GM23338 (cell line): Measurements from ENCODE around the gene UBQLN1.

Source experiments
- CREB1 ChIP-seq: fragments of 250-450 bp; sonication (Bioruptor Pico); IDR thresholded peaks from 2 replicates; pipeline ENCODE4 v1.5.0; 2020; ENCODE audit warnings: low read depth, mild to moderate bottlenecking, moderate library complexity
- CTCF ChIP-seq, 2 experiments: fragments of 200-600 bp in 1 of 2; sonication (generic) in 1 of 2; conservative IDR thresholded peaks; 2 replicates each; pipeline versions ENCODE4 v1.5.1 to v1.6.1; 2016 to 2017; ENCODE audit warnings: antibody characterized with exemption in 2 of 2, low read depth in 2 of 2, mild to moderate bottlenecking in 2 of 2, moderate library complexity in 1 of 2
- ETS1 ChIP-seq: IDR thresholded peaks from 2 replicates; pipeline ENCODE4 v1.6.1; 2016; ENCODE audit warnings: antibody characterized with exemption
- EZH2 ChIP-seq: fragments of 200-600 bp; sonication (generic); IDR thresholded peaks from one replicate; pipeline ENCODE4 v1.8.0; 2017; ENCODE audit warnings: antibody characterized with exemption, mild to moderate bottlenecking, low read depth; ENCODE audit not compliant: unreplicated experiment
- EZH2phosphoT487 ChIP-seq: fragments of 200-600 bp; sonication (generic); IDR thresholded peaks from one replicate; pipeline ENCODE4 v1.8.1; 2018; ENCODE audit warnings: antibody characterized with exemption; ENCODE audit not compliant: unreplicated experiment
- JUNB ChIP-seq: IDR thresholded peaks from one replicate; pipeline ENCODE4 v1.6.1; 2016; ENCODE audit warnings: antibody characterized with exemption; ENCODE audit not compliant: unreplicated experiment
- NANOG ChIP-seq: IDR thresholded peaks from 2 replicates; pipeline ENCODE4 v1.6.1; 2016; ENCODE audit warnings: antibody characterized with exemption, borderline replicate concordance
- POLR2AphosphoS5 ChIP-seq: IDR thresholded peaks from 2 replicates; pipeline ENCODE4 v1.6.1; 2016; ENCODE audit warnings: antibody characterized with exemption, low read depth
- REST ChIP-seq: IDR thresholded peaks from one replicate; pipeline ENCODE4 v1.6.1; 2018; ENCODE audit warnings: antibody characterized with exemption; ENCODE audit not compliant: unreplicated experiment
- STAT1 ChIP-seq: IDR thresholded peaks from one replicate; pipeline ENCODE4 v1.6.1; 2016; ENCODE audit warnings: antibody characterized with exemption; ENCODE audit not compliant: unreplicated experiment
- ZNF114 ChIP-seq: fragments of 250-450 bp; sonication (Bioruptor Pico); IDR thresholded peaks from 2 replicates; pipeline ENCODE4 v1.5.0; 2020; ENCODE audit warnings: mild to moderate bottlenecking, moderate library complexity
- ZNF331 ChIP-seq: fragments of 250-450 bp; sonication (Bioruptor Pico); IDR thresholded peaks from 2 replicates; pipeline ENCODE4 v1.5.0; 2020; ENCODE audit warnings: low read depth, mild to moderate bottlenecking, moderate library complexity
- ZNF462 ChIP-seq: fragments of 250-450 bp; sonication (Bioruptor Pico); IDR thresholded peaks from 2 replicates; pipeline ENCODE4 v1.5.0; 2020; ENCODE audit warnings: mild to moderate bottlenecking, moderate library complexity

GRCh38 chr9:83715794-83716193 lies 8.0 kb upstream of the UBQLN1 start:
- TF ChIP-seq EZH2: no peak
- TF ChIP-seq ZNF331 (CRISPR knock-in tag): no peak
- TF ChIP-seq CTCF (conservative IDR thresholded peaks at IDR 0.05; ENCODE audit: low read depth in 2 of 2): no peak
- no peak for TF ChIP-seq POLR2AphosphoS5
- TF ChIP-seq JUNB: no peak
- TF ChIP-seq REST: no peak
- no peak for TF ChIP-seq ZNF114 (CRISPR knock-in tag)
- no peak for TF ChIP-seq EZH2phosphoT487
- TF ChIP-seq ETS1: no peak
- TF ChIP-seq CREB1 (CRISPR knock-in tag): no peak
- TF ChIP-seq STAT1: no peak
- no peak for TF ChIP-seq NANOG
- no peak for TF ChIP-seq ZNF462 (CRISPR knock-in tag)
